Endodermal cell (in vitro differentiated cells): ENCODE data around the gene RPS27L. TPM values are rescaled to one million over a fixed set of nuclear protein-coding genes. Genes with fewer than 3 reads are reported as not detected.
A peak's percentile ranks its signal among the peaks of the same experiment; 100 is the strongest.

Experiments used
- DNase-seq: peaks from one replicate; pipeline ENCODE4 v3.0.0-alpha.2; 2017
- H3K27ac ChIP-seq: 2 replicates; pipeline ENCODE4 v1.5.1; 2013; ENCODE audit warnings: mild to moderate bottlenecking, low read depth, low read length, moderate library complexity
- H3K27me3 ChIP-seq: 2 replicates; pipeline ENCODE4 v1.6.1; 2013; ENCODE audit warnings: mild to moderate bottlenecking, low read length, moderate library complexity; ENCODE audit not compliant: insufficient read depth, control insufficient read depth, poor library complexity, severe bottlenecking
- H3K36me3 ChIP-seq: 2 replicates; pipeline ENCODE4 v1.7.0; 2013; ENCODE audit warnings: mild to moderate bottlenecking, low read length, moderate library complexity; ENCODE audit not compliant: control insufficient read depth, insufficient read depth
- H3K4me1 ChIP-seq: one replicate; pipeline ENCODE4 v1.7.0; 2013; ENCODE audit warnings: low read length; ENCODE audit not compliant: control insufficient read depth, insufficient read depth
- H3K4me3 ChIP-seq: 2 replicates; pipeline ENCODE4 v1.5.1; 2013; ENCODE audit warnings: mild to moderate bottlenecking, low read length, moderate library complexity
- H3K9ac ChIP-seq: 2 replicates; pipeline ENCODE4 v1.6.1; 2013; ENCODE audit warnings: mild to moderate bottlenecking, low read length, moderate library complexity; ENCODE audit not compliant: poor library complexity, severe bottlenecking; ENCODE audit errors: extremely low read depth
- H3K9me3 ChIP-seq: 2 replicates; pipeline ENCODE4 v1.6.1; 2013; ENCODE audit warnings: mild to moderate bottlenecking, low read length, moderate library complexity; ENCODE audit not compliant: control insufficient read depth
- H3K27ac Mint-ChIP-seq: 2 replicates; pipeline ENCODE4 v1.8.0; 2020; ENCODE audit warnings: mixed read lengths
- H3K27me3 Mint-ChIP-seq: 2 replicates; pipeline ENCODE4 v1.8.0; 2021; ENCODE audit warnings: mild to moderate bottlenecking, mixed read lengths; ENCODE audit not compliant: insufficient read depth
- H3K36me3 Mint-ChIP-seq: 2 replicates; pipeline ENCODE4 v1.8.0; 2020; ENCODE audit warnings: low read depth, mixed read lengths
- H3K4me1 Mint-ChIP-seq: 2 replicates; pipeline ENCODE4 v1.8.0; 2020; ENCODE audit warnings: mixed read lengths
- H3K4me3 Mint-ChIP-seq: 2 replicates; pipeline ENCODE4 v1.8.0; 2020; ENCODE audit warnings: mild to moderate bottlenecking, moderate library complexity, mixed read lengths
- H3K9me3 Mint-ChIP-seq: 2 replicates; pipeline ENCODE4 v1.8.0; 2020; ENCODE audit warnings: mild to moderate bottlenecking, mixed read lengths
- WGBS, 2 experiments: methylation state at CpG; one replicate each; pipeline versions ENCODE4 v1.1.5 to v1.1.7; 2013; ENCODE audit warnings: missing lambda C conversion rate in 2 of 2, mixed read lengths in 1 of 2; ENCODE audit not compliant: insufficient coverage in 1 of 2, insufficient read length in 1 of 2; 5-methylcytosine and 5-hydroxymethylcytosine counted together
- total RNA-seq, 2 donors: library from RNA; stranded (reverse); fragmentation: NEBNext Ultra II Directional in 1 of 2; extraction: Animal tissue kit (Norgen Biotek cat#: 25700) in 1 of 2; gene quantifications; 2 replicates in 1 of 2; 3 replicates in 1 of 2; pipeline ENCODE4 v1.2.1, GENCODE V29; 2021
- TF ChIP-seq, protein P1 (sequence below): fragments of 200-600 bp; sonication (generic); conservative IDR thresholded peaks from 2 replicates; pipeline ENCODE4 v1.5.0; 2021; ENCODE audit warnings: antibody characterized with exemption, mild to moderate bottlenecking

Gene RPS27L
- total RNA-seq, 2 donors from 2014 or later, result 56.2 to 68.8 TPM

DNA sequence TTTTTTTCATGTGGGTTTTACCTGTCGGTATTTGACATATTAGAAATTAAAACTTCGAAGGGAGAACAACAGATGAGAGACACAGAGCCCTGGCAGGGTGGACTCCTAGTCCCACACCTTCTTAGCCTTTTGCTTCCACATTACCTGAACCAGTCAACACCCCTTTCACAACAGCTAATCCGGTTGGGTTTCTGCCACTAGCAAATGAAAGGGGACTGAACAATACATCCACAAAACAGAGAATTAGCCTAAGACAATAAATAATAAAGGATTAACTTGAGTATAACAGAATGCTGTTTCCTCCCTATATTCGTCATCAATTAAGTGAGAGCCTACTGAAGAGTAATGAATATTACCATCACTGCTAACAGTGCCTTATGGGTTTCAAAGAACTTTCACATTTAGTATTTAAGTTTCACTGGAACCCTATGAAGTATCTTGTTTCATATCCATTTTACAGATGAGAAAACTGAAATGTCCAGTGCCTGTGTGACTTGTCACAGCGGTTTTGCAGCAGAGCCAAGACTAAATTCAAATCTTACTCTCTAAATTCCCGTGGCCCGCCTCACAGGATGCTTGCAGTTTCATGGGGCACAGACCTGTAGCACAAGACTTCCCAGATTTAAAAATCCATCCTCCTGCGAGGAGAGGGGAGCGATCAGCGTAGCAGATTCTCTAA, 31.1 kb upstream of the RPS27L start:
- peak overlapping the region; percentile 96 for H3K27ac Mint-ChIP-seq
- no peaks in the 10 kb centered on the region for H3K9me3 Mint-ChIP-seq
- TF ChIP-seq, protein P1, sequence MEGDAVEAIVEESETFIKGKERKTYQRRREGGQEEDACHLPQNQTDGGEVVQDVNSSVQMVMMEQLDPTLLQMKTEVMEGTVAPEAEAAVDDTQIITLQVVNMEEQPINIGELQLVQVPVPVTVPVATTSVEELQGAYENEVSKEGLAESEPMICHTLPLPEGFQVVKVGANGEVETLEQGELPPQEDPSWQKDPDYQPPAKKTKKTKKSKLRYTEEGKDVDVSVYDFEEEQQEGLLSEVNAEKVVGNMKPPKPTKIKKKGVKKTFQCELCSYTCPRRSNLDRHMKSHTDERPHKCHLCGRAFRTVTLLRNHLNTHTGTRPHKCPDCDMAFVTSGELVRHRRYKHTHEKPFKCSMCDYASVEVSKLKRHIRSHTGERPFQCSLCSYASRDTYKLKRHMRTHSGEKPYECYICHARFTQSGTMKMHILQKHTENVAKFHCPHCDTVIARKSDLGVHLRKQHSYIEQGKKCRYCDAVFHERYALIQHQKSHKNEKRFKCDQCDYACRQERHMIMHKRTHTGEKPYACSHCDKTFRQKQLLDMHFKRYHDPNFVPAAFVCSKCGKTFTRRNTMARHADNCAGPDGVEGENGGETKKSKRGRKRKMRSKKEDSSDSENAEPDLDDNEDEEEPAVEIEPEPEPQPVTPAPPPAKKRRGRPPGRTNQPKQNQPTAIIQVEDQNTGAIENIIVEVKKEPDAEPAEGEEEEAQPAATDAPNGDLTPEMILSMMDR, result no peak
- H3K27me3 Mint-ChIP-seq, result peaks cover 9% of the 10 kb centered on the region
- peak overlapping the region; percentile 92 for H3K4me3 ChIP-seq
- peaks cover 7% of the 10 kb centered on the region for H3K27me3 ChIP-seq
- H3K4me3 Mint-ChIP-seq, result peak overlapping the region; percentile 89
- peak overlapping the region; percentile 87 for H3K27ac ChIP-seq
- H3K9me3 ChIP-seq, result no peaks in the 10 kb centered on the region
- DNase-seq, result no peak
- peak overlapping the region; percentile 43 for H3K9ac ChIP-seq
- no peaks in the 10 kb centered on the region for H3K36me3 Mint-ChIP-seq
- peaks cover 26% of the 10 kb centered on the region for H3K4me1 Mint-ChIP-seq
- no peaks in the 10 kb centered on the region for H3K36me3 ChIP-seq
- H3K4me1 ChIP-seq, result peaks cover 5% of the 10 kb centered on the region
- 49 to 76% methylated on average over 4 to 10 of the region's 10 CpGs for WGBS, 2 experiments

DNA sequence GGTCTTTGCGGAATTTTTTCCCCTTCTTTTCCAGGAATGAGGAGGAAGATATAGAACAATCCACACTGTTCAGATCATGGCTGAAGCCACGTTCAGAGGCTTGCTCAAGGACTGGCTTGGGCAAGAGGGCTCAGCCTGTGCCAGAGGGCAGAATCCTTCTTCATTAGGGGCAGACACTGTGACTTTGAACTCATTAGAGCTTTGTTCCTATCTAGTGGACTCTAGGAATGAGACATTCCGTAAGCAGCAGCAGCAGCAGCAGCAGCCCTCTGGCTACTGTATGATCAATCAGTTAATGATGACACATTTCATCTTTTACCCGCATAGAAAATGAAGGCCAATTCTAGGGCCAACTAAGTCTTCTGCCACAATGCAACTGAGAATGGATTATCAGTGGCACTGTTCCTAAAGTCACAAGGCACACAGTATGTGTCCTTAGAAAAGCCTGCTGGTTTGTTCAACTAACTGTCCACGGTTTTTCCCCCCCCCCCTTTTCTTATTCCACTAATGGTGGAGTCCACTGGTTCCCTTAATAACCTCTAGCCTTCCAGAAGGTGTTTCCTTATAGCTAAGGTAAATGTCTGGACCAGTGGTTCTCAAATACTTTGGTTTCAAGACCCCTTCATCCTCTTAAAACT, 30.4 kb upstream of the RPS27L start:
- H3K27ac Mint-ChIP-seq, result no peak overlapping the region
- peak; percentile 18 for DNase-seq
- peaks cover 7% of the 10 kb centered on the region for H3K4me1 ChIP-seq
- H3K9me3 Mint-ChIP-seq, result no peaks in the 10 kb centered on the region
- WGBS, 2 experiments, result 91 to 100% methylated on average over 4 to 5 of the region's 5 CpGs
- H3K27me3 ChIP-seq, result peaks cover 7% of the 10 kb centered on the region
- no peak overlapping the region for H3K4me3 ChIP-seq
- TF ChIP-seq, protein P1, result no peak
- no peak overlapping the region for H3K27ac ChIP-seq
- H3K4me3 Mint-ChIP-seq, result no peak overlapping the region
- H3K9ac ChIP-seq, result no peak overlapping the region
- H3K36me3 ChIP-seq, result no peaks in the 10 kb centered on the region
- H3K36me3 Mint-ChIP-seq, result no peaks in the 10 kb centered on the region
- peaks cover 30% of the 10 kb centered on the region for H3K4me1 Mint-ChIP-seq
- H3K9me3 ChIP-seq, result no peaks in the 10 kb centered on the region
- peaks cover 9% of the 10 kb centered on the region for H3K27me3 Mint-ChIP-seq

DNA sequence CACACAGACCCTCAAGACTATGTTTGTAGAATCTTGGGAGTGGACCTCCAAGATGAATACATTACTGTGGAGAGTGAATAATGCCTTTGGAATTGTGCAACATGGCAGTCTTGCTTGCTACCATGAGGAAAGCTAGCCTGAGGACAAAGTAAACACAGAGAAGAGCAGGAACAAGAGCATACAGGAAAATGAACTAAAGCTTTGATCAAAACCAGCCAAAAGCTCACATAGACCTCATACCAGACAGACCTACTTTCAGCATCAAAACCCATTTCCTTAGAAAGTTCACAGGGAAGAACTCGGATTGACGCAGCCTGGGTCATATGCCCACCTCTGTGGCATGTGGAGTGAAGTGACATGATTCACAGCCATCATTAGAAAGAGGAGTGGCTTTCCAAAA, 28.8 kb upstream of the RPS27L start:
- no peak overlapping the region for H3K27ac ChIP-seq
- peaks cover 7% of the 10 kb centered on the region for H3K27me3 ChIP-seq

More for the DNA sequence above, 28.8 kb upstream of the RPS27L start:
- peak; percentile 13 for DNase-seq
- Mint-ChIP-seq H3K9me3 (no peaks in the 10 kb centered on the region), H3K27ac (no peak overlapping the region), H3K4me1 (peaks cover 19% of the 10 kb centered on the region), H3K27me3 (peaks cover 9% of the 10 kb centered on the region), H3K36me3 (no peaks in the 10 kb centered on the region), H3K4me3 (no peak overlapping the region)
- TF ChIP-seq, protein P1, result no peak
- Histone ChIP-seq H3K36me3 (no peaks in the 10 kb centered on the region), H3K4me1 (peaks cover 10% of the 10 kb centered on the region), H3K4me3 (no peak overlapping the region), H3K9me3 (no peaks in the 10 kb centered on the region), H3K9ac (no peak overlapping the region)
- WGBS, 2 experiments, result 92 to 100% methylated on average over 2 of the region's 2 CpGs
